IMR-90 (cell line): Measurements from ENCODE around the gene RAB30. TPM values are rescaled to one million over a fixed set of nuclear protein-coding genes. Genes with fewer than 3 reads are reported as not detected.
A peak's percentile ranks its signal among the peaks of the same experiment; 100 is the strongest.

Experiments used
- ATAC-seq: fragments of 200-7000 bp; cut with Tn5 transposase; 2 replicates; pipeline ENCODE4 v1.9.1; 2020; ENCODE audit warnings: low read depth, mild to moderate bottlenecking, moderate library complexity
- BruUV-seq: library from RNA; stranded (reverse); fragments of 400-500 nt; replicated peaks from 2 replicates; lab custom pipeline; 2021; lab: Mats Ljungman, UMichigan
- CTCF ChIA-PET: fragments of 300-600 bp; formaldehyde crosslinking; extraction: SDS; loops from one replicate; lab custom pipeline; 2021; ENCODE audit warnings: antibody characterized with exemption; lab: Yijun Ruan, JAX
- POLR2A ChIA-PET: fragments of 300-600 bp; sonication (Branson Sonifier 250); formaldehyde crosslinking; loops from one replicate; lab custom pipeline; 2022; ENCODE audit warnings: antibody characterized with exemption; ENCODE audit not compliant: unreplicated experiment; lab: Charles Lee
- DNase-seq: peaks from one replicate; pipeline ENCODE4 v3.0.0; 2013
- H2AFZ ChIP-seq: replicated peaks from 2 replicates; pipeline ENCODE3; 2013; ENCODE audit warnings: low read length, mild to moderate bottlenecking; ENCODE audit not compliant: poor library complexity
- H2AK5ac ChIP-seq: 2 replicates; pipeline ENCODE4 v1.6.1; 2013; ENCODE audit warnings: low read depth, low read length, inconsistent platforms
- H2AK9ac ChIP-seq: replicated peaks from 2 replicates; pipeline ENCODE3; 2013; ENCODE audit warnings: mild to moderate bottlenecking, low read depth, low read length, moderate library complexity; ENCODE audit not compliant: poor library complexity
- H2BK120ac ChIP-seq: 2 replicates; pipeline ENCODE4 v1.6.1; 2013; ENCODE audit warnings: low read depth, low read length, inconsistent platforms
- H2BK15ac ChIP-seq: 3 replicates; pipeline ENCODE4 v1.6.1; 2013; ENCODE audit warnings: low read depth, low read length, inconsistent platforms
- H2BK20ac ChIP-seq: 2 replicates; pipeline ENCODE4 v1.6.1; 2013; ENCODE audit warnings: low read depth, mild to moderate bottlenecking, inconsistent platforms, low read length, moderate library complexity
- H2BK5ac ChIP-seq: 2 replicates; pipeline ENCODE4 v1.6.1; 2013; ENCODE audit warnings: mild to moderate bottlenecking, low read depth, low read length, inconsistent platforms; ENCODE audit not compliant: poor library complexity, severe bottlenecking
- H3K14ac ChIP-seq: replicated peaks from 2 replicates; pipeline ENCODE4 v1.6.1; 2013; ENCODE audit warnings: low read depth, low read length, inconsistent platforms
- H3K18ac ChIP-seq: 2 replicates; pipeline ENCODE4 v1.6.1; 2013; ENCODE audit warnings: low read depth, low read length, control low read depth
- H3K23ac ChIP-seq: 2 replicates; pipeline ENCODE4 v1.6.1; 2013; ENCODE audit warnings: low read depth, low read length, inconsistent platforms
- H3K27ac ChIP-seq: 2 replicates; pipeline ENCODE4 v1.5.1; 2013; ENCODE audit warnings: mild to moderate bottlenecking, control low read depth, low read length; ENCODE audit not compliant: insufficient read depth
- H3K27me3 ChIP-seq: 2 replicates; pipeline ENCODE4 v1.6.1; 2013; ENCODE audit warnings: low read length; ENCODE audit not compliant: control insufficient read depth, insufficient read depth
- H3K36me3 ChIP-seq: 2 replicates; pipeline ENCODE4 v1.6.1; 2013; ENCODE audit warnings: low read length, mixed read lengths; ENCODE audit not compliant: control insufficient read depth, insufficient read depth
- H3K4ac ChIP-seq: 2 replicates; pipeline ENCODE4 v1.6.1; 2013; ENCODE audit warnings: low read depth, low read length, inconsistent platforms
- H3K4me1 ChIP-seq: 2 replicates; pipeline ENCODE4 v1.6.1; 2013; ENCODE audit warnings: low read length, mixed read lengths; ENCODE audit not compliant: control insufficient read depth, insufficient read depth
- H3K4me2 ChIP-seq: 2 replicates; pipeline ENCODE4 v1.6.1; 2013; ENCODE audit warnings: low read depth, mild to moderate bottlenecking, control low read depth, low read length, moderate library complexity
- H3K4me3 ChIP-seq: 2 replicates; pipeline ENCODE4 v1.5.1; 2013; ENCODE audit warnings: low read depth, mild to moderate bottlenecking, control low read depth, low read length, moderate library complexity; ENCODE audit not compliant: insufficient read depth
- H3K56ac ChIP-seq: 2 replicates; pipeline ENCODE4 v1.6.1; 2013; ENCODE audit warnings: low read length, inconsistent platforms; ENCODE audit not compliant: insufficient read depth; ENCODE audit errors: extremely low read depth
- H3K79me1 ChIP-seq, 2 experiments: 2 replicates each; pipeline ENCODE4 v1.6.1; 2013; ENCODE audit warnings: low read length in 2 of 2, inconsistent platforms in 1 of 2, low read depth in 1 of 2
- H3K9ac ChIP-seq: 2 replicates; pipeline ENCODE4 v1.6.1; 2013; ENCODE audit warnings: low read depth, low read length, control low read depth
- H3K9me1 ChIP-seq: 2 replicates; pipeline ENCODE4 v1.6.1; 2013; ENCODE audit warnings: low read length, inconsistent platforms; ENCODE audit not compliant: insufficient read depth
- H3K9me3 ChIP-seq: 2 replicates; pipeline ENCODE4 v1.6.1; 2013; ENCODE audit warnings: low read length; ENCODE audit not compliant: control insufficient read depth, insufficient read depth
- H4K20me1 ChIP-seq: 2 replicates; pipeline ENCODE4 v1.6.1; 2013; ENCODE audit warnings: low read length, inconsistent platforms; ENCODE audit not compliant: insufficient read depth
- H4K5ac ChIP-seq: 2 replicates; pipeline ENCODE4 v1.6.1; 2013; ENCODE audit warnings: mild to moderate bottlenecking, low read depth, low read length, control low read depth
- H4K8ac ChIP-seq, 2 experiments: 2 replicates each; pipeline ENCODE4 v1.6.1; 2013; ENCODE audit warnings: low read depth in 2 of 2, low read length in 2 of 2, control low read depth in 1 of 2, inconsistent platforms in 1 of 2
- H4K91ac ChIP-seq: 2 replicates; pipeline ENCODE4 v1.6.1; 2013; ENCODE audit warnings: low read depth, low read length, inconsistent platforms; ENCODE audit not compliant: insufficient read depth
- CEBPB ChIP-seq: IDR thresholded peaks from 2 replicates; pipeline ENCODE4 v1.6.1; 2012; ENCODE audit warnings: low read depth, low read length, improper control_type of control experiment
- CHD1 ChIP-seq: IDR thresholded peaks from 2 replicates; pipeline ENCODE4 v1.6.1; 2012; ENCODE audit warnings: low read depth, low read length, improper control_type of control experiment
- FOS ChIP-seq: fragments of 150-350 bp; IDR thresholded peaks from 2 replicates; pipeline ENCODE4 v1.6.1; 2016; ENCODE audit warnings: low read depth, low read length
- MAFK ChIP-seq: IDR thresholded peaks from 2 replicates; pipeline ENCODE4 v1.6.1; 2012; ENCODE audit warnings: low read depth, low read length, improper control_type of control experiment
- NFE2L2 ChIP-seq: fragments of 150-350 bp; IDR thresholded peaks from 2 replicates; pipeline ENCODE4 v1.6.1; 2016; ENCODE audit warnings: low read depth, mild to moderate bottlenecking, low read length
- RAD21 ChIP-seq: IDR thresholded peaks from 2 replicates; pipeline ENCODE4 v1.6.1; 2012; ENCODE audit warnings: low read length, improper control_type of control experiment
- RCOR1 ChIP-seq: IDR thresholded peaks from 2 replicates; pipeline ENCODE4 v1.6.1; 2012; ENCODE audit warnings: mild to moderate bottlenecking, low read length, improper control_type of control experiment; ENCODE audit not compliant: insufficient replicate concordance
- RFX5 ChIP-seq: IDR thresholded peaks from 2 replicates; pipeline ENCODE4 v1.8.0; 2012; ENCODE audit warnings: low read depth, mild to moderate bottlenecking, low read length, moderate library complexity
- SMC3 ChIP-seq: fragments of 150-350 bp; IDR thresholded peaks from 2 replicates; pipeline ENCODE4 v1.6.1; 2016; ENCODE audit warnings: low read depth, mild to moderate bottlenecking, antibody characterized with exemption, low read length, moderate library complexity
- USF2 ChIP-seq: fragments of 150-350 bp; IDR thresholded peaks from 2 replicates; pipeline ENCODE4 v1.6.1; 2017; ENCODE audit warnings: mild to moderate bottlenecking, antibody characterized with exemption, low read length, low read depth
- WGBS, 2 experiments: methylation state at CpG; one replicate each; pipeline versions ENCODE4 v1.1.5 to v1.1.7; 2013; ENCODE audit warnings: missing lambda C conversion rate in 2 of 2; ENCODE audit not compliant: insufficient read length in 1 of 2; ENCODE audit errors: extremely low coverage in 2 of 2; 5-methylcytosine and 5-hydroxymethylcytosine counted together
- dilution Hi-C: fragments of 300-500 bp; cut with HindIII; formaldehyde crosslinking; loops from one replicate; pipeline ENCODE4 v1.14.3; 2018; ENCODE audit warnings: low sequenced_read_pairs; ENCODE audit not compliant: unreplicated experiment
- in situ Hi-C: fragments of 300-500 bp; cut with MboI; formaldehyde crosslinking; loops from 3 replicates; pipeline ENCODE4 v1.14.3; 2019; ENCODE audit warnings: low sequenced_read_pairs, inconsistent platforms, mixed read lengths
- intact Hi-C: fragments of 100-400 bp; cut with micrococcal nuclease; formaldehyde crosslinking; loops from 2 replicates; pipeline ENCODE4 v1.10.0; 2022
- polyA plus RNA-seq, 3 experiments: library from polyadenylated mRNA; depleted of rRNA; stranded (reverse); fragments of >200 nt; gene quantifications; 2 replicates each; pipeline ENCODE4 v1.2.3, GENCODE V29; 2012; ENCODE audit warnings: low replicate concordance in 1 of 3
- total RNA-seq: library from RNA; depleted of rRNA; stranded (reverse); fragments of >200 nt; gene quantifications from 2 replicates; pipeline ENCODE4 v1.2.3, GENCODE V29; 2012
- TF ChIP-seq, protein P1 (sequence below): conservative IDR thresholded peaks from 2 replicates; pipeline ENCODE4 v1.5.1; 2012; ENCODE audit warnings: mild to moderate bottlenecking, low read depth, low read length, improper control_type of control experiment

RAB30 gene
- total and polyA plus RNA-seq, 2 of the 4 experiments (the other 2 are of a cell fraction): 7.2 to 25.6 TPM

DNA sequence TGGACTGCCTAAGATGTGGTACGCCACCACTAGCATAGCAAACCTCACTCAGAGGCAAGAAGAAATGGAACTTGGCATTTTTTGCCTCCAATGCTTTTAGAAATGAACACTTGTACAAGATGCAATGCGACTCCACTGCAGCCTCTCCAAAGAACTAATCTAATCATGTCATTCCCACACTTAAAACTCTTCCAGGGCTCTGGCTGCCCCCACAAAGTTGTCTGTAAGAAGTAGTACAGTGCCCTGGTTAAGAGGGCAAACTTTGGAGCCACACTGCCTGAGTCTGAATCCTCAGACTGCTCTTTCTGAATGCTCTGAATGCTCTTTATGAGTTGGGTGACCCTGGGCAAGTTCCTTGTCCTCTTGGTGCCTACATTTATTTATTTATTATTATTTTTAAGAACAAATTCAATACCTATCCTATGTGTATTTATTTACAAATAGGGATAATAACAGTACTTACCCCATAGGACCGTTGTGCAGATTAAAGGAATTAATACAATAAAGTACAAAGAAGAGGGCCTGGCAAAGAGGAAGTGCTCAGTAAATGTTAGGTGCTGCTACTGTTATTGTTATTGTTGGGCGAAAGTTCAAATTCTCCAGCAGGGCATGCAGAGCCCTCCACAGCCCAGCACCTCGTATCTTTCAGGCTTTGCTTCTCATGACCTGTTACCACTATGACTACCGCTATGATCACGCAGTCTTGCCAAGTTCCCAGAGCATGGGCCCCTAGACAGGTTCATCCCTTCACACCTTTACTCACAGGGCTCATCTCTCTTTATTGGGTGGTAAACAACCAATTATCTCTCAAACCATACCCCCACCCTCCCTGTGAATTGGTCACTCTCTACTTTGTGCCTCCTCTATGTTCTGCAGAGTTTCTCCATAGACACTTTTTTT lies 59.3 kb downstream of the RAB30 start:
- peak overlapping the region; percentile 80; the same call in 1 of the 3 replicates for H2BK15ac ChIP-seq
- no peak overlapping the region for H3K4me2 ChIP-seq
- no peak overlapping the region for H2AK9ac ChIP-seq
- ChIA-PET POLR2A (no interaction called here), CTCF (no interaction called here)
- in situ Hi-C loops (no loop called here), dilution Hi-C loops (no loop called here), intact Hi-C loops (loop anchor here (5.0 kb wide), 1 partner anchor 60 kb away; the partner anchor contains the start of gene RAB30)
- H3K36me3 ChIP-seq: no peaks in the 10 kb centered on the region
- H3K27me3 ChIP-seq: no peaks in the 10 kb centered on the region
- peaks cover 18 to 33% of the 10 kb centered on the region in 2 experiments for H3K79me1 ChIP-seq
- no peak overlapping the region for H3K18ac ChIP-seq
- H4K5ac ChIP-seq: no peak overlapping the region
- H3K56ac ChIP-seq: no peak overlapping the region
- no peak for TF ChIP-seq RCOR1
- no peak for TF ChIP-seq RAD21
- TF ChIP-seq NFE2L2: no peak
- no peak for TF ChIP-seq CEBPB
- no peak for TF ChIP-seq USF2
- no peak for TF ChIP-seq MAFK
- no peak for TF ChIP-seq SMC3
- no peak for TF ChIP-seq CHD1
- TF ChIP-seq FOS: no peak
- no peak for TF ChIP-seq RFX5
- TF ChIP-seq, protein P1, sequence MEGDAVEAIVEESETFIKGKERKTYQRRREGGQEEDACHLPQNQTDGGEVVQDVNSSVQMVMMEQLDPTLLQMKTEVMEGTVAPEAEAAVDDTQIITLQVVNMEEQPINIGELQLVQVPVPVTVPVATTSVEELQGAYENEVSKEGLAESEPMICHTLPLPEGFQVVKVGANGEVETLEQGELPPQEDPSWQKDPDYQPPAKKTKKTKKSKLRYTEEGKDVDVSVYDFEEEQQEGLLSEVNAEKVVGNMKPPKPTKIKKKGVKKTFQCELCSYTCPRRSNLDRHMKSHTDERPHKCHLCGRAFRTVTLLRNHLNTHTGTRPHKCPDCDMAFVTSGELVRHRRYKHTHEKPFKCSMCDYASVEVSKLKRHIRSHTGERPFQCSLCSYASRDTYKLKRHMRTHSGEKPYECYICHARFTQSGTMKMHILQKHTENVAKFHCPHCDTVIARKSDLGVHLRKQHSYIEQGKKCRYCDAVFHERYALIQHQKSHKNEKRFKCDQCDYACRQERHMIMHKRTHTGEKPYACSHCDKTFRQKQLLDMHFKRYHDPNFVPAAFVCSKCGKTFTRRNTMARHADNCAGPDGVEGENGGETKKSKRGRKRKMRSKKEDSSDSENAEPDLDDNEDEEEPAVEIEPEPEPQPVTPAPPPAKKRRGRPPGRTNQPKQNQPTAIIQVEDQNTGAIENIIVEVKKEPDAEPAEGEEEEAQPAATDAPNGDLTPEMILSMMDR: no peak
- peaks cover 22% of the 10 kb centered on the region for H3K9me1 ChIP-seq
- H2AK5ac ChIP-seq: peak overlapping the region; percentile 77
- no peak overlapping the region for H2AFZ ChIP-seq
- H3K4ac ChIP-seq: peak overlapping the region; percentile 65
- peaks cover 20% of the 10 kb centered on the region for H3K4me1 ChIP-seq
- DNase-seq (no peak), ATAC-seq (no peak)
- H2BK120ac ChIP-seq: peak overlapping the region; percentile 28; the same call in 1 of the 2 replicates
- H3K14ac ChIP-seq: peak overlapping the region; percentile 53
- no peaks in the 10 kb centered on the region for H3K9me3 ChIP-seq
- H4K20me1 ChIP-seq: peaks cover 8% of the 10 kb centered on the region; the same call in 1 of the 2 replicates
- H3K27ac ChIP-seq: no peak overlapping the region
- no peak overlapping the region for H4K91ac ChIP-seq
- no CpG with 5 or more reads among the region's 7 CpGs for WGBS, 2 experiments
- BruUV-seq: no TSS peak
- H4K8ac ChIP-seq: peak overlapping the region in 1 of 2 experiments; percentile 39; a peak in 1 of 4 replicates
- no peak overlapping the region for H3K9ac ChIP-seq
- no peak overlapping the region for H3K4me3 ChIP-seq
- no peak overlapping the region for H3K23ac ChIP-seq
- H2BK5ac ChIP-seq: peak overlapping the region; percentile 56
- H2BK20ac ChIP-seq: peak overlapping the region; percentile 51
